T-helper 2 cell treated with Interferon-gamma antibody and Interleukin-4, amounts not matched to agents 5 μg/mL and 100 μg/mL, for 36 hours (primary cell): ENCODE data around the gene TMEM203.

Source experiments
- DNase-seq: peaks from one replicate; pipeline ENCODE4 v3.0.0; 2021; ENCODE audit warnings: low spot score
- H3K27ac Mint-ChIP-seq: one replicate; pipeline ENCODE4 v1.8.0; 2021; ENCODE audit warnings: mild to moderate bottlenecking, mixed read lengths
- H3K27me3 Mint-ChIP-seq: one replicate; pipeline ENCODE4 v1.8.0; 2021; ENCODE audit warnings: low read depth, mixed read lengths
- H3K36me3 Mint-ChIP-seq: one replicate; pipeline ENCODE4 v1.8.0; 2021; ENCODE audit warnings: low read depth, mixed read lengths
- H3K4me1 Mint-ChIP-seq: one replicate; pipeline ENCODE4 v1.8.0; 2021; ENCODE audit warnings: low read depth, mixed read lengths
- H3K4me3 Mint-ChIP-seq: one replicate; pipeline ENCODE4 v1.8.0; 2022; ENCODE audit warnings: mild to moderate bottlenecking, moderate library complexity, mixed read lengths
- H3K9me3 Mint-ChIP-seq: one replicate; pipeline ENCODE4 v1.8.0; 2021; ENCODE audit warnings: mixed read lengths

Gene TMEM203

DNA sequence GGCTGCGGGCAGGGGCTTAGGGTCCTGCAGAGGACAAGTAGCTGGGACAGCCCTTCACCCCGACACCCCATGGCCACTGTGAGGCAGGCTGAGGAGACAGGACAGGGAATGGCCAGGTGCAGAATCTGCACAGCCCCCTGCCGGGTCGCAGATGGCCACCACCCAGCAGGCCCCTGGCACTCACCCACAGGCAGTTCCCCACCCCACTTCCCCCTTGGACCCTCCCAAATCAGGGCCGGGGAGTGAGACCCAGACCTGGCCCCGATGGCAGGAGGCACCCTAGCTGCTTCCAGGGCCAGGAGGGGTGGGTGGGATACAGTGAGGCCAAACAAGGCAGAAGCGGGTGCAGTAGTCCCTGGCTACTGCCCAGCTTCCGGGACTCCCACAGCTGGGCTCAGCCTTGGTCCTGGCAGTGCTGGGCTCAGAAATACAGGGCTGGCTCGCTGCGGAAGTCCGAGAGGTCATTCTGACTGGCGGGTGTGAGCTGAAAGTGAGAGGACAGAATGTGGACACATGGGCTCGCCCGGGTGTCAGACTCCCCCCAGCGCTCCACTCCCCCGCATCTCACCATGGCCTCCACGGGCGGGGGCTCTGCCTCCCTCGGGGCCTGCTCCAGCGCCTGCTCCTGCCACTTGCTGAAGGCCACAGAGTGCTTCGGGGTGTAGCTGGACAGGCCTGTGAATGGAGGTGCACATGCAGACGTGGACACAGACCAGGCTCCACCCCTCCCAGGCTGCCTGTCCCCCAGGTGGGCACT is 13.6 kb downstream of the TMEM203 start:
- Mint-ChIP-seq H3K36me3 (peaks cover 18% of the 10 kb centered on the region), H3K4me1 (peaks cover 12% of the 10 kb centered on the region), H3K4me3 (no peak overlapping the region), H3K27me3 (no peaks in the 10 kb centered on the region), H3K27ac (no peak overlapping the region), H3K9me3 (no peaks in the 10 kb centered on the region)
- no peak for DNase-seq

DNA sequence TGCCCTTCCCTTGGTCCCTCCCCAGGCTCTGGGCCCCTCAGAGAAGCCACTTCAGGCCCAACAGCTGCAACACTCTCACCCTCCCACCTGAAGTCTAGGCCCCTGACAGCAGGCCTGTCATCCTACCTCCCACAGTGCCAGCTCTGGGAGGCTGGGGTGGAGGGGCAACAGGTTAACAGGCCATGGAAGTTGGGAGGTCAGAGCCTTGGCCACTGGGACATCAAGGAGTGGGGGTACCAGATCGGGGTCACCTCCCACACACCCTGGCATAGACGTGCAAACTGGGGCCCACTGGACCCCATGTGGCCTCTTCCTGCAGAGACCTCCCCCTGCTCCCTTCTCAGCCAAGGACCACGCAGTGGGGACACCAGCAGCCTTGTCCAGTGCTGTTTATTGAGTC is 14.2 kb downstream of the TMEM203 start:
- H3K4me3 Mint-ChIP-seq: peak overlapping the region; percentile 68

DNA sequence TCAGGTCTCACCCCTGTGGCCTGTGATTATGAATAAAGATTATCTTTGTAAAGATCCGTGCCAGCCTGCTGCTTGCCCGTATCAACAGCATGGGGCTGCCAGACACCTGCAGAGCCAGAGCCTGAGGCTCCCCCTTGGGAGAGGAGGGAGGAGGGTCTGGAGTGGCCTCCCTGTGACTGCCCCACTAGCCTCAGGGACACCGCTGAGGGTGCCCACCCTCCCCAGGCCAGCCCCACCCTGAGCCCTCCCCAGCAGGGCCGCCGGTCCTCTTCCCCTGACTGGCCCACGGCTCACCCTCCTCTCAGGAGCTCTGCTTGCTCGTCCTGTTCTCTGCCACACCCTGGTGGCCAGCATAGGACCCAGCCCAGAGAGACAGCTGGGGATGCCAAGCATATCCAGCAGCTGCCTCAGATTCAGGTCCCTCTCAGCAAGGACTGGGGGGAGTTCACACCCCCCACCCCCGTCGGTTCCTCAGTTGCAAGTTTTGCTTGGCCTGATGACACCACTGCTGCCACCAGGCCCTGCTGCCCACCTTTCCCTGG is 15.1 kb downstream of the TMEM203 start:
- peaks cover 14% of the 10 kb centered on the region for H3K4me1 Mint-ChIP-seq

More for the DNA sequence above, 14.2 kb downstream of the TMEM203 start:
- no peak for DNase-seq
- H3K36me3 Mint-ChIP-seq: peaks cover 18% of the 10 kb centered on the region
- peaks cover 14% of the 10 kb centered on the region for H3K4me1 Mint-ChIP-seq
- H3K27me3 Mint-ChIP-seq: no peaks in the 10 kb centered on the region
- H3K9me3 Mint-ChIP-seq: no peaks in the 10 kb centered on the region
- H3K27ac Mint-ChIP-seq: peak overlapping the region; percentile 74

DNA sequence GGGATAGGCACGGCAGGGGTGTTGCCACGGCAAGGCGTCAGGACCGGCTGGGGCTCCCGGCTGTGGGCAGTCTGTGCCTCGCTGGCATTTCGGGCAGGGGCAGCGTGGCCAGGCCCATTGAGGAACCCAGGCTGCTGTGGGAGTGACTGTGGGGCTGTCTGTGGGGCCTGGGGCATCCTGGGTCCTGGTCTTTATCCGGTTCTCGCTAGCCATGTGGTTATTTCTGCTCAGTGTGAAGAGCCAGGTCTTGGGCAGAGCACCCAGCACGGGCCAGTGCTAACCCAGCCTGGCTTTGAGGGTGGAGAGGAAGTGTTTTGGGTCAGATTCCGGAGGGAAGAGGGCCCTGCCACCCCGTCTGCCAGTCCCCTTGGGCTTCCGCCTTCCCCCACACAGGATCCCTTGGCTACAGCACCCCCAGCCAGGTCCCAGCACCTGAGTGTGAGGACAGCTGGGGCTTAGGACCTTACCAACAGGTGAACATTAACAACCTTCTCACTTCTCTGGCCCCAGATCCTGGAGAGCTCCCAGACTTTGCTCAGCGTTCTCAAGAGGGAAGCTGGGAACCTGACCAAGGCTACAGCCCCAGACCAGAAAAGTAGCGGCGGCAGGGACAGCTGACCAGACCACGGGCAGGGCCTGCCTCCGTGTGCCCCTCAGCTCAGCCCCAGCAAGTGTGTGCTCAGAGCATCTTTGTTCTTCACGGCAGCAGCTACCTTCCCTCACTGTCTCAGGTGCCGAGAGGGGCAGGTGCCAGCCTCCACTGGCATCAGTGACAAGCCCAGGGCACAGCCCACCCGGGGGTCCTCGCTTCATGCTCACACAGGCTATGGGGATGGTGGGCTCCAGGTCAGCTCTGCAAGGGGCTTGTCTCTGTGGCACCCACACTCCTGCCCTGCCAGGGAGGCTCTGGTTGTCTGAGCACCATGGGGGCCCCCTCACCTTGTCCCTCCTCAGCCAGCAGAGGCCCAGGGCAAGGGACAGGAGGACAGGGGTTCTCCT is 15.9 kb downstream of the TMEM203 start:
- H3K36me3 Mint-ChIP-seq: peaks cover 19% of the 10 kb centered on the region
- no peaks in the 10 kb centered on the region for H3K9me3 Mint-ChIP-seq
- no peak for DNase-seq
- H3K27me3 Mint-ChIP-seq: no peaks in the 10 kb centered on the region
- H3K4me1 Mint-ChIP-seq: peaks cover 14% of the 10 kb centered on the region
- peak overlapping the region; percentile 95 for H3K27ac Mint-ChIP-seq
- H3K4me3 Mint-ChIP-seq: peak overlapping the region; percentile 95

More for the DNA sequence above, 15.1 kb downstream of the TMEM203 start:
- DNase-seq: no peak
- peak overlapping the region; percentile 68 for H3K4me3 Mint-ChIP-seq
- H3K27me3 Mint-ChIP-seq: no peaks in the 10 kb centered on the region
- H3K36me3 Mint-ChIP-seq: peaks cover 18% of the 10 kb centered on the region
- H3K27ac Mint-ChIP-seq: peak overlapping the region; percentile 74
- no peaks in the 10 kb centered on the region for H3K9me3 Mint-ChIP-seq

DNA sequence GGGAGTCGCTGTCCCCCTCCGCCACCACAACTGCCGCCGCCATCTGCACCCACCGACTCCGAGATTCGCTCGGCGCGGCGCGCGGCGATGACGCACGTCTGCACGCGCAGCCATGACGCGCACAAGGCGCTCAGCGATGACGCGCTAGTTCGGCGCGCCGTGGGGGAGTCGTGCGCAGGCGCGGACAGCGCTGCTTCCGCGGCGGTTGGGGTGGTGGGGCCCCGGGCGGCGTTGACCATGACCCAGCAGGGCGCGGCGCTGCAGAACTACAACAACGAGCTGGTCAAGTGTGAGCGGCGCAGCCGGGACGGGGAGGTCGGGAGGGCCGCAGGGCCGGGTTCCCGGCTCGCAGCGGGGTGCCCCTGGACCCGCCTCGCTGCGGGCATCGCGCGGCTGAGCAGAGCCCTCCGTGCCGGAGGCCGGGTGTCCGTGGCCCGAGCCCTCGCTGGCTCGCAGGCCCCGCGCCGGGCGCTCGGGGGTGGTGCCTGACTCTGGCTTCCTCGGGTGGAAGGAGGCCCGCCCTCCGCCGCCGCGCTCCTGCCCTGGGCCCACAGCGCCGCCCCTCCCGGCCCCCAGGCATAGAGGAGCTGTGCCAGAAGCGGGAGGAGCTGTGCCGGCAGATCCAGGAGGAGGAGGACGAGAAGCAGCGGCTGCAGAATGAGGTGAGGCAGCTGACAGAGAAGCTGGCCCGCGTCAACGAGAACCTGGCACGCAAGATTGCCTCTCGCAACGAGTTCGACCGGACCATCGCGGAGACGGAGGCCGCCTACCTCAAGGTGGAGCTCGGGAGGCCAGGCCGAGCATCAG is 16.8 kb downstream of the TMEM203 start, which contains the start of the genes ANAPC2 and SSNA1:
TSS of gene ANAPC2 (minus strand) at position 71 of the 807 bp plus-strand sequence. CDS start at position 43, 28 bp downstream.
TSS of gene SSNA1 (plus strand) at position 187 of the 807 bp plus-strand sequence. CDS start at position 238, 51 bp downstream.
- peaks cover 14% of the 10 kb centered on the region for H3K4me1 Mint-ChIP-seq
- H3K27me3 Mint-ChIP-seq: no peaks in the 10 kb centered on the region
- DNase-seq: peak; percentile 96
- peak within 1 kb of the TSS; percentile 95 for H3K4me3 Mint-ChIP-seq
- H3K36me3 Mint-ChIP-seq: peaks cover 24% of the 10 kb centered on the region
- no peaks in the 10 kb centered on the region for H3K9me3 Mint-ChIP-seq
- H3K27ac Mint-ChIP-seq: peak within 1 kb of the TSS; percentile 95

DNA sequence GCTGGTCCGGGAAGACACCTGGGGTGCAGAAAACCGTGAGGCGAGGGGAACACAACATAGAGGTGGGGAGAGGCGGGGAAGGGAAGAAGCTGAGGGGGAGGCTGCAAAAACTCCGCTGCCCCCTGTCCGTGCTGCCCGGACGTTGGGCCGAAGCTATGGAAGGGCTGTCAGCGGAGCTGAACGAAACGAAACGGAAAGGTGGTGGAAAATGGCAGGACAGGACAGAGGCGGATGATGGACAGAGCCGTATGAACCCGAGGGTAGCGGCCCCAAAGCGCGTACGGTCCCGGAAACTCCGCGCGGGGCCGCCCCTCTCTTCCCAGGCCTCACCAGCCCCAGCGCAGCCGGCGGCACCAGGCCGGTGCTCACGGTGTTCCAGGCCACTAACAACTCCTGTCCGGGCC is 17.4 kb downstream of the TMEM203 start:
- no peak for DNase-seq
- Mint-ChIP-seq H3K4me1 (peaks cover 14% of the 10 kb centered on the region), H3K4me3 (peak overlapping the region; percentile 93), H3K36me3 (peaks cover 30% of the 10 kb centered on the region), H3K27ac (peak overlapping the region; percentile 93), H3K9me3 (no peaks in the 10 kb centered on the region), H3K27me3 (no peaks in the 10 kb centered on the region)

DNA sequence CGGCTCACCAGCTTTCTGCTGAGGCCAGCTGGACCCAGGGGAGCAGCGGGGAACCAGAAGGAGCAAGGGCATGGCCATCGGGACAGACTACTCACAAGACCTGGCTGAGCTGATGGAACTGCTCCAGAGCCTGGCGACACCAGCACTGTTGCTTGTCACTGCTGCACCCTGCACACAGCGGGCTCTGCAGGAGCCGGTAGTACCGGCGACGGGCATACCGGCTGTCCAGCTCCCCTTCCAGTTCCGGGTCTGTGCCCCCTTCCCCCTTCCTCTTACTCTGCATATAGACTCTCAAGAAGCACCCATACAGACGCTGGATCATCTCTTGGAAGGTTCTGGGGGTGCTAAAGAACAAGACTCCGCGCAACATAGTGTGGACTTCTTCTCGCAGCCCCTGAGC is 18.1 kb downstream of the TMEM203 start:
- no peak for DNase-seq
- peaks cover 14% of the 10 kb centered on the region for H3K4me1 Mint-ChIP-seq
- H3K27ac Mint-ChIP-seq: peak overlapping the region; percentile 93
- no peaks in the 10 kb centered on the region for H3K27me3 Mint-ChIP-seq
- peaks cover 32% of the 10 kb centered on the region for H3K36me3 Mint-ChIP-seq
- H3K4me3 Mint-ChIP-seq: peak overlapping the region; percentile 93
- H3K9me3 Mint-ChIP-seq: no peaks in the 10 kb centered on the region

DNA sequence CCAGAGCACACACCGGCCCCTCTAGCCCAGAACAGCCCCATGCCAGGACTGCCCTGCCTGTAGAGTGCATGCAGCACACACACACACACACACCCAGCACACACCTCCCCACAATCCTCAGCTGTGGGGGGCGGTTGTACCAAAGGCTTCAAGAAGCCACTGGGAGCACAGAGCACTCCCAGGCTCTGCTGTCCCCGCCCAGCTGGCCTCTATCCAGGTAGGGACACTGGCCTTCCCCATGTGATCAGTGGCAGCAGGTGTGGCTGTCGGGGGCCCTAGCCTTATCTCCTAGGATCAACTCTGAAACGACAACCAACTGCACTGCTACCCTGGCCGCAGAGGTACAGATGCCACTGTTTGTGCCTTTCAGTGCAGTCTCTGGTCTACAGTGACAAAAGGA is 19.1 kb downstream of the TMEM203 start:
- Mint-ChIP-seq H3K4me3 (peak overlapping the region; percentile 93), H3K9me3 (no peaks in the 10 kb centered on the region), H3K27me3 (no peaks in the 10 kb centered on the region), H3K27ac (peak overlapping the region; percentile 39), H3K4me1 (peaks cover 14% of the 10 kb centered on the region), H3K36me3 (peaks cover 35% of the 10 kb centered on the region)
- DNase-seq: no peak

DNA sequence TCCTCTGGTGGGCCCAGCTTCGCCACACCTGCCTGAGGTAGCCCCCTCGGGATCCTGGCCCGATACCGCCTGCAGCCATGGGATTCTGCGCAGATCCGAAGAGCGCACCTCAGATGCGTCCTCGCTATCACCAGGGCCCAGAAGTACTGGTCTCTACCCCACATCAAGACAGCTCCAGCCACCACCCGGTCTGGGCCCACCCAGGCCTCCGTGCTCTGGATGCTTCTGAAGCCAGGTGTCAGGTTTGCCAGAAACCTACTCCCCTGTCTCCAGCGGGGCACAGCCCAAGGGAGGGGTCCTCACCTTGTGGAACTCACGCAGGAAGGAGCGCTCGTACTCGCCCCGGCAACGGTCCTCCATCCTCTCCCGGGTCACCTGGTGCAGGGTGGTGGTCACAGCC is 19.5 kb downstream of the TMEM203 start:
- no peak for DNase-seq
- H3K4me1 Mint-ChIP-seq: peaks cover 14% of the 10 kb centered on the region
- H3K9me3 Mint-ChIP-seq: no peaks in the 10 kb centered on the region
- H3K27me3 Mint-ChIP-seq: no peaks in the 10 kb centered on the region
- H3K4me3 Mint-ChIP-seq: no peak overlapping the region
- H3K36me3 Mint-ChIP-seq: peaks cover 30% of the 10 kb centered on the region
- no peak overlapping the region for H3K27ac Mint-ChIP-seq

DNA sequence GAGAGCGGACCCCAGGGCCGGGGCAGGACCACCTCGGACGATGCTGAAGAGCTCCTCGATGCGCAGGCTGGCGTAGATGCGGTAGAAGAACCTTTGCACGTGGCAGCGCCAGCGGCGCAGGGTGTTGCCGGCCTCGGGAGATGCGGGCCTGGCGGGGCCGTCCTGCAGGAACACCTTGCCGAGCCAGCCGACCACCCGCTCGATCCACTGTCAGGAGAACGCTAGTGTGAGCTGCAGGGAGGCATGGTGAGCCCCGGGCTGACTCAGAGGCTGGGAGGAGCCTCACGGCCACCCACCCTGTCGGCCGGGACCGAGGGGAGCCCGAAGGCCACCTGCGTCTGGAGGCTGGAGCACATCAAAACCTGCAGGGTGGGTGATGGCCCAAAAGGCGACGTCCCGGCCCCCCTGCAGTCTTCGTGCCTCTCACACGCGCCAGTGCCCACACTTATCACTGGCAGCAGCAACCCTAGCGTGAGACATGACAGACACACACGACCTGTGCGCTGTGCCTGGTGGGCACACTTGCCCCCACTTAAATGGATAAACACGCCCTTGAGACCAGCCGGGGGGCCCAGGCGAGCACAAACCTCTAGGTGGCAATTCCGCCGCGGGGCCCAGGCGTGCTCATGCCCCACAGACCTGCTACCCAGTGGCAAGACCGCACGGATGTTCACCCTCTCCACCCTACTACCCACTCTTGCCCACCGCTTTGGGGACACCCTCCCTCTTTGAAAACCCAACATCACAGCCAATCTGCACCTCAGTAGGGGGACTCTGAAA is 20.4 kb downstream of the TMEM203 start:
- H3K4me1 Mint-ChIP-seq: peaks cover 13% of the 10 kb centered on the region
- no peaks in the 10 kb centered on the region for H3K27me3 Mint-ChIP-seq
- H3K4me3 Mint-ChIP-seq: no peak overlapping the region
- DNase-seq: no peak
- H3K9me3 Mint-ChIP-seq: no peaks in the 10 kb centered on the region
- no peak overlapping the region for H3K27ac Mint-ChIP-seq
- peaks cover 25% of the 10 kb centered on the region for H3K36me3 Mint-ChIP-seq

DNA sequence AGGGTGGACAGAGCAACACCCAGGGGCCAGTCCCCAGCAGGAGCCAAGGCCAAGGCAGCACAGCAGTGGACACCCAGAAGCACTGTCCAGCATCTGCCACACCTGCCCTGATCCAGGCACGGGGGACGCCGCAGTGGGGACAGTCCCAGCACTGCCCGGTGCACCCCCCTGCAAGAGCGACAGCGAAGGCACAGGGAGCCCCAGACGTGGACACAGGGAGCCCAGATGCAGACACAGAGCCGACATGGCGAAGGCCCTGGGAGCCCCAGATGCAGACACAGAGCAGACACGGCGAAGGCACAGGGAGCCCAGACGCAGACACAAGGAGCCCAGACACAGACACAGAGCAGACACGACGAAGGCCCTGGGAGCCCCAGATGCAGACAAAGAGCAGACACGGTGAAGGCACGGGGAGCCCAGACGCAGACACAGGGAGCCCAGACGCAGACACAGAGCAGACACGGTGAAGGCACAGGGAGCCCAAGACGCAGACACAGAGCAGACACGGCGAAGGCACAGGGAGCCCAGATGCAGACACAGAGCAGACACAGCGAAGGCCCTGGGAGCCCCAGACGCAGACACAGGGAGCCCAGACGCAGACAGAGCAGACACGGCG is 21.4 kb downstream of the TMEM203 start:
- DNase-seq: no peak
- Mint-ChIP-seq H3K36me3 (peaks cover 23% of the 10 kb centered on the region), H3K27me3 (no peaks in the 10 kb centered on the region), H3K4me3 (no peak overlapping the region), H3K4me1 (peaks cover 10% of the 10 kb centered on the region), H3K9me3 (no peaks in the 10 kb centered on the region), H3K27ac (no peak overlapping the region)

DNA sequence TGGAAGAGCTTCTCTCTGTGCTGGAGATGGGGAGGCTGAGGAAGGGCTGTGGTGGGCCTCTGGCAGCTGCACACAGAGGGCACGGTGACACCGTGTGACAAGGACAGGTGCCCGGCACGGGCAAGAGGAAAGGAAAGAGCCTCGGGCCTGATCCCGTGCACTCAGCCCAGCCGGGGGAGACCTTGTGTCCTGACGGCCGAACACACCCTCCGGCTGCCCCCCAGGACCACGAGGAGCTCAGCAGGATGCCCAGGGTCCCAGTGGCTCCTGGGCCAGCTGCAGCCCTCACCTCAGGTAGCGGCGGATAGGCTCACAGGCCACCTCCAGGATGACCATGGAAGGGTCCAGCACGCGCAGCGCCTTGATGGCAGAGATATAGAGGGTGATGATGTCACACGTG is 22.6 kb downstream of the TMEM203 start:
- DNase-seq: no peak
- Mint-ChIP-seq H3K4me1 (peaks cover 10% of the 10 kb centered on the region), H3K36me3 (peaks cover 21% of the 10 kb centered on the region), H3K9me3 (no peaks in the 10 kb centered on the region), H3K4me3 (no peak overlapping the region), H3K27ac (no peak overlapping the region), H3K27me3 (no peaks in the 10 kb centered on the region)
